ENCODE results near the gene ING4. TPM values are rescaled to one million over a fixed set of nuclear protein-coding genes. Genes with fewer than 3 reads are reported as not detected.

ING4 gene
- total and polyA plus RNA-seq, 2 of the 13 experiments (the other 11 are each of a cell fraction or from before 2014, with no cell fraction given): 14.4 to 32.4 TPM

DNA sequence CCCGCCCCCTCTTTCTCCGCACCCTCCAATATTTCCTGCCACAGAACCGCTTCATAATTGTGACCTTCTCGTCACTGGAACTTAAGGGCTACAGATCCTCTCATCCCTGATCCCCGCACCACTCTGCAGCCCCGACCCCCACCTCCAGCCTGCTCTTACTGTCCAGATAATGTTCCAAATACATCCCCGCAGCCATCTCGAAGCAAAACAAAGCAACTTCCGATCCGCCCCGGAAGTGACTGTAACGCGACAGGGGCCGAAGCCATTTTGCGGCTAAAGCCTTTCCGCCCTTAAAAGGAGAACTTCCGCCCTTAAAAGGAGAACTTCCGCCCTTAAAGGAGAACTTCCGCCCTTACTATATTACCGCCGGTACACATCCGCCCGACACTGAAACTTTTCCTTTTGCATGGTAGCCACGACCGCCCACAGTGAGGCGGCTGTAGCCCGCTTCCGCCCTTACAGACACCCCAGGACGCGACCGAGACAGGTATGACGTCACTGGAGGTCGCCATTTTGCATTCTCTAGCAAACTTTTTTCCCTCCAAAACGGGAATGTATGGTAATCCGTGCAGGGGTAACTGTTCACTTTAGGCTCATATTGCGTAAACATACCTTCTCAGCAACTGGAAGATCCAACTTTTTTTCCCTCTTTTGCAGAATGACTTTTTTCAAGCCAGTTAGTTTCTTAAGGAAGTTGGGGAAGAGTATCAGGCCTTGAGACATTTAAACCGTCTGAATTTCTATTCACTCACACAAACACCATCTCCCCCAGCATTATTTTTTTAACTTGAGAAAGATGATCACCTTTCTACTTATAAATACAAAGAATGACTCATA, at the start of gene ING4 (continued):
- TF ChIP-seq, protein P1, sequence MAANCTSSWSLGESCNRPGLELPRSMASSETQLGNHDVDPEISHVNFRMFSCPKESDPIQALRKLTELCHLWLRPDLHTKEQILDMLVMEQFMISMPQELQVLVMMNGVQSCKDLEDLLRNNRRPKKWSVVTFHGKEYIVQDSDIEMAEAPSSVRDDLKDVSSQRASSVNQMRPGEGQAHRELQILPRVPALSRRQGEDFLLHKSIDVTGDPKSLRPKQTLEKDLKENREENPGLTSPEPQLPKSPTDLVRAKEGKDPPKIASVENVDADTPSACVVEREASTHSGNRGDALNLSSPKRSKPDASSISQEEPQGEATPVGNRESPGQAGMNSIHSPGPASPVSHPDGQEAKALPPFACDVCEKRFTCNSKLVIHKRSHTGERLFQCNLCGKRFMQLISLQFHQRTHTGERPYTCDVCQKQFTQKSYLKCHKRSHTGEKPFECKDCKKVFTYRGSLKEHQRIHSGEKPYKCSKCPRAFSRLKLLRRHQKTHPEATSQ (CRISPR knock-in tag; IDR thresholded peaks at IDR 0.05; ENCODE audit: borderline replicate concordance): 0 out of 2 replicates have a peak, but pooled peaks have one; percentile 19
- TF ChIP-seq ZNF207 (IDR thresholded peaks at IDR 0.05; ENCODE audit: borderline replicate concordance) (no peak), ZNF674 (CRISPR knock-in tag; IDR thresholded peaks at IDR 0.05; ENCODE audit: low read depth) (no peak), JUNB (CRISPR knock-in tag; IDR thresholded peaks at IDR 0.05; ENCODE audit: borderline replicate concordance) (peak; percentile 77; the same call in 1 of the 2 replicates), BRCA1 (CRISPR knock-in tag; IDR thresholded peaks at IDR 0.05) (no peak), ZSCAN9 (CRISPR knock-in tag; IDR thresholded peaks at IDR 0.05; ENCODE audit: borderline replicate concordance) (no peak), PLRG1 (conservative IDR thresholded peaks at IDR 0.05) (no peak), HDAC1 (CRISPR knock-in tag; IDR thresholded peaks at IDR 0.05) (peak; percentile 87), HES4 (CRISPR knock-in tag; IDR thresholded peaks at IDR 0.05; ENCODE audit: borderline replicate concordance) (no peak), RARG (CRISPR knock-in tag; IDR thresholded peaks at IDR 0.05; ENCODE audit: low read depth) (no peak), HNF4A (CRISPR knock-in tag; IDR thresholded peaks at IDR 0.05) (peak; percentile 25; the same call in 1 of the 2 replicates), SMAD9 (CRISPR knock-in tag; IDR thresholded peaks at IDR 0.05) (no peak), ZKSCAN8 (CRISPR knock-in tag; IDR thresholded peaks at IDR 0.05; ENCODE audit: borderline replicate concordance) (no peak), CCDC6 (CRISPR knock-in tag; IDR thresholded peaks at IDR 0.05) (0 out of 2 replicates have a peak, but pooled peaks have one; percentile 29), TP53 (CRISPR knock-in tag; conservative IDR thresholded peaks at IDR 0.05) (no peak), KDM3A (CRISPR knock-in tag; IDR thresholded peaks at IDR 0.05; ENCODE audit: low read depth) (no peak; the same call in 1 of the 2 replicates), ZNF543 (CRISPR knock-in tag; IDR thresholded peaks at IDR 0.05) (no peak), NR2F1 (CRISPR knock-in tag; IDR thresholded peaks at IDR 0.05) (no peak), ZNF263 (CRISPR knock-in tag; IDR thresholded peaks at IDR 0.05) (no peak; the same call in 1 of the 2 replicates), SRY (CRISPR knock-in tag; IDR thresholded peaks at IDR 0.05) (no peak), MAFG (CRISPR knock-in tag; IDR thresholded peaks at IDR 0.05) (no peak), HDAC6 (IDR thresholded peaks at IDR 0.05; ENCODE audit: low read depth, low read length) (no peak), MBD4 (IDR thresholded peaks at IDR 0.05; ENCODE audit: borderline replicate concordance, low read length) (no peak)
- TF ChIP-seq, protein P2, sequence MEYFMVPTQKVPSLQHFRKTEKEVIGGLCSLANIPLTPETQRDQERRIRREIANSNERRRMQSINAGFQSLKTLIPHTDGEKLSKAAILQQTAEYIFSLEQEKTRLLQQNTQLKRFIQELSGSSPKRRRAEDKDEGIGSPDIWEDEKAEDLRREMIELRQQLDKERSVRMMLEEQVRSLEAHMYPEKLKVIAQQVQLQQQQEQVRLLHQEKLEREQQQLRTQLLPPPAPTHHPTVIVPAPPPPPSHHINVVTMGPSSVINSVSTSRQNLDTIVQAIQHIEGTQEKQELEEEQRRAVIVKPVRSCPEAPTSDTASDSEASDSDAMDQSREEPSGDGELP (IDR thresholded peaks at IDR 0.05; ENCODE audit: borderline replicate concordance, low read depth): peak; percentile 52; the same call in 1 of the 2 replicates
- TF ChIP-seq, protein P3, sequence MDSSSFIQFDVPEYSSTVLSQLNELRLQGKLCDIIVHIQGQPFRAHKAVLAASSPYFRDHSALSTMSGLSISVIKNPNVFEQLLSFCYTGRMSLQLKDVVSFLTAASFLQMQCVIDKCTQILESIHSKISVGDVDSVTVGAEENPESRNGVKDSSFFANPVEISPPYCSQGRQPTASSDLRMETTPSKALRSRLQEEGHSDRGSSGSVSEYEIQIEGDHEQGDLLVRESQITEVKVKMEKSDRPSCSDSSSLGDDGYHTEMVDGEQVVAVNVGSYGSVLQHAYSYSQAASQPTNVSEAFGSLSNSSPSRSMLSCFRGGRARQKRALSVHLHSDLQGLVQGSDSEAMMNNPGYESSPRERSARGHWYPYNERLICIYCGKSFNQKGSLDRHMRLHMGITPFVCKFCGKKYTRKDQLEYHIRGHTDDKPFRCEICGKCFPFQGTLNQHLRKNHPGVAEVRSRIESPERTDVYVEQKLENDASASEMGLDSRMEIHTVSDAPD (CRISPR knock-in tag; IDR thresholded peaks at IDR 0.05): no peak; the same call in 1 of the 2 replicates
- TF ChIP-seq, protein P4, sequence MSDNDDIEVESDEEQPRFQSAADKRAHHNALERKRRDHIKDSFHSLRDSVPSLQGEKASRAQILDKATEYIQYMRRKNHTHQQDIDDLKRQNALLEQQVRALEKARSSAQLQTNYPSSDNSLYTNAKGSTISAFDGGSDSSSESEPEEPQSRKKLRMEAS (IDR thresholded peaks at IDR 0.05): peak; percentile 80
- TF ChIP-seq, protein P5, sequence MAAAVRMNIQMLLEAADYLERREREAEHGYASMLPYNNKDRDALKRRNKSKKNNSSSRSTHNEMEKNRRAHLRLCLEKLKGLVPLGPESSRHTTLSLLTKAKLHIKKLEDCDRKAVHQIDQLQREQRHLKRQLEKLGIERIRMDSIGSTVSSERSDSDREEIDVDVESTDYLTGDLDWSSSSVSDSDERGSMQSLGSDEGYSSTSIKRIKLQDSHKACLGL (CRISPR knock-in tag; IDR thresholded peaks at IDR 0.05): no peak
